Measurements from ENCODE around the gene RARG.
A peak's percentile ranks its signal among the peaks of the same experiment; 100 is the strongest.

Gene RARG

GRCh38 chr12:53258541-53259539, 26.8 kb upstream of the RARG start:
- H3K4me3 ChIP-seq (ENCODE audit: control insufficient read depth, low read depth, low read length), result no peak overlapping the region
- DNase-seq (ENCODE audit: low read depth), result no peak
- TF ChIP-seq CTCF (IDR thresholded peaks at IDR 0.05; ENCODE audit: control insufficient read depth, insufficient read depth, low read depth, low read length, missing control alignments), result no peak

DNA sequence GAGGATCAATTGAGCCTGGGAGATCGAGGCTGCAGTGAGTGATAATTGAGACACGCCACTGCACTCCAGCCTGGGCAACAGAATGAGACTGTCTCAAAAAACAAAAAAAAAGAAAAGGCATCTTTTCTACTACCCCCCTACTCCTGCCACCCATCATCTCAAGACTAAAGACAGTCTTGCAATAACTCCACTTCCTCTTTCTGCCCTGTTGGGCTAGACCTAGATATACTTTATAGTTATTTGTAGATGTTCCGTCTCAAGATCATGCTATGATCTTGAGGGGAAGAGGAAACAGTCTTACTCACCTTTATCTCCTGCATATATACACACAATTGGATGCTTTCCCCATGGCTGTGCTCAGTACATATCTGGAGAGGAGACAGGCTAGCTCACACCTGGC, 24.0 kb upstream of the RARG start:
- TF ChIP-seq CTCF (IDR thresholded peaks at IDR 0.05; ENCODE audit: control insufficient read depth, insufficient read depth, low read depth, low read length, missing control alignments), result no peak
- H3K4me3 ChIP-seq (ENCODE audit: control insufficient read depth, low read depth, low read length), result no peak overlapping the region
- no peak for DNase-seq (ENCODE audit: low read depth)

GRCh38 chr12:53254816-53255545, 23.0 kb upstream of the RARG start:
- no peak for DNase-seq (ENCODE audit: low read depth)
- H3K4me3 ChIP-seq (ENCODE audit: control insufficient read depth, low read depth, low read length), result no peak overlapping the region
- TF ChIP-seq CTCF (IDR thresholded peaks at IDR 0.05; ENCODE audit: control insufficient read depth, insufficient read depth, low read depth, low read length, missing control alignments), result no peak

GRCh38 chr12:53253298-53253697, 21.3 kb upstream of the RARG start:
- no peak for DNase-seq (ENCODE audit: low read depth)
- TF ChIP-seq CTCF (IDR thresholded peaks at IDR 0.05; ENCODE audit: control insufficient read depth, insufficient read depth, low read depth, low read length, missing control alignments), result no peak
- H3K4me3 ChIP-seq (ENCODE audit: control insufficient read depth, low read depth, low read length), result peak overlapping the region; percentile 96; the same call in 1 of the 2 replicates

DNA sequence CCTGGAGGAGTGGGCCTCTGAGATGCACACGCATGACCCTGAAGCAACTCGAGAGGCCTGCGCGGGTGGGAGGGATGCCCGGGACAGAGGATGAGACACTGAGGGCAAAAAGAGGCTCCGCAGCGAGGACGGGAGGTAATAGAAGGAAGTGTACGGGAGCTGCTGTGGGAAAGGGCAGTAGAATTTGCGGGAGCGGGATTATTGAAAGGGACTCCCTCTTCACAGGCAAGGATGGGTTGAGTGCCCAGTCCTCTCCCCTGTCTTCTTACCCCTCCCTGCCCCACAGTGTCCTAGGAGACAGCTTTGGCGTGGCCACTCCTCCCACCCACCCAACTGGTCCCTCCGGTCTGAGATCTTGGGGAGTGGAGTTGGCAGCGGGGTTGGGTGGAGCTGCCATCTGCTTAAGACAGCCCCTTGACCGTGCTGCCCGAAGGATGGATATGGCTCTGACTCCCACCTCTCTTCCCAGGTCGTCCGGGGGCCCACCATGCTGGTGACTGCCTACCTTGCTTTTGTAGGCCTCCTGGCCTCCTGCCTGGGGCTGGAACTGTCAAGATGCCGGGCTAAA, 20.4 kb upstream of the RARG start:
- TF ChIP-seq CTCF (IDR thresholded peaks at IDR 0.05; ENCODE audit: control insufficient read depth, insufficient read depth, low read depth, low read length, missing control alignments), result no peak
- peak overlapping the region; percentile 96 for H3K4me3 ChIP-seq (ENCODE audit: control insufficient read depth, low read depth, low read length)
- no peak for DNase-seq (ENCODE audit: low read depth)

Data from AG09309 (cell line).